GM15510 (cell line): ENCODE data around the gene TK2.
A peak's percentile ranks its signal among the peaks of the same experiment; 100 is the strongest.

Source experiments
- POLR2A ChIP-seq: IDR thresholded peaks from 3 replicates; pipeline ENCODE4 v1.6.1; 2011; ENCODE audit warnings: borderline replicate concordance; ENCODE audit not compliant: insufficient read length; ENCODE audit errors: extremely low read depth

Gene TK2

DNA sequence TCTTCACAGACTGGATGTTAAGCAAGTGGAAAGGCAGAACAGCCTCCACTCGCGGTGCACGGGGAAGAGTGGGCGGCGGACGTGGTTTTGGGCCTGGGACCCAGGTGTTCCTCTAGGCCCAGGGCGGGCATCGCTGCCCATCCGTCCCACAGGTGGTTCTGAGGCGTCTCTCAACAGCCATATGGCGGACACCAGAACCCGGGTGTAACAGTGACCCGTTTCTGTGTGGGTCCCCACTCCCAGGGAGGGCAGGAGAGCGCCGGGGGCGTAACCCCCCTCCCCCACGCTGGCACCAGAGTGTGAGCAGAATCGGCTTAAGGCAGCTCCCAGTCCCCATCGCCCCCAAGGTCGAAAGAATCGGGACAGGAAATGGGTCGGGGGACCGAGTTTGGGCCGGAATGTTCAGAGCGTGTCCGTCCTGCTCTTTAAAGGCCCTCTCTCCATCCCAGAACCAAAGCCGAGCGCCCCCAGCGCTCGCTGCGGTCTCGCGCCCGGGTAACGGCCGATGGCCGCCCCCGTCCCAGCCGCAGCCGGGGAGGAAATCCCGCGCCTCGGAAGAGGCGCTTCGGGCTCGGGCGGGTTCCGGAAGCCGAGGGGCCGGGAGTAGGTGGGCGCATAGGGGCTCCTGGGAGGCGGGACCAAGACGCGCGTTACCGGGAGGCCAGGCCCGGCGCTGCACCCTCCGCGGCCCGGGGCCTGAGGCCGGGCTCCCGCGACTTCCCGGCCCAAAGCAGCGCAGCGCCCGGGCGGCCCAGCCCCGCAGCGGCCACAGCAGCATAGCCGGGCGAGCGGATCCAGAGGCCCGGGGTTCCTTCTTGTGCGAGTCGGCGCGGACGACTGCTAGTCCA lies at the start of gene TK2:
Gene TK2 (minus strand): TSS at position 839 of the 848 bp plus-strand sequence. CDS start 61 bp downstream, at position 778.
- peak; percentile 54 for TF ChIP-seq POLR2A

- TF ChIP-seq POLR2A = no peak
Measured at GRCh38 chr16:66598111-66598510, 48.2 kb upstream of the TK2 start.

DNA sequence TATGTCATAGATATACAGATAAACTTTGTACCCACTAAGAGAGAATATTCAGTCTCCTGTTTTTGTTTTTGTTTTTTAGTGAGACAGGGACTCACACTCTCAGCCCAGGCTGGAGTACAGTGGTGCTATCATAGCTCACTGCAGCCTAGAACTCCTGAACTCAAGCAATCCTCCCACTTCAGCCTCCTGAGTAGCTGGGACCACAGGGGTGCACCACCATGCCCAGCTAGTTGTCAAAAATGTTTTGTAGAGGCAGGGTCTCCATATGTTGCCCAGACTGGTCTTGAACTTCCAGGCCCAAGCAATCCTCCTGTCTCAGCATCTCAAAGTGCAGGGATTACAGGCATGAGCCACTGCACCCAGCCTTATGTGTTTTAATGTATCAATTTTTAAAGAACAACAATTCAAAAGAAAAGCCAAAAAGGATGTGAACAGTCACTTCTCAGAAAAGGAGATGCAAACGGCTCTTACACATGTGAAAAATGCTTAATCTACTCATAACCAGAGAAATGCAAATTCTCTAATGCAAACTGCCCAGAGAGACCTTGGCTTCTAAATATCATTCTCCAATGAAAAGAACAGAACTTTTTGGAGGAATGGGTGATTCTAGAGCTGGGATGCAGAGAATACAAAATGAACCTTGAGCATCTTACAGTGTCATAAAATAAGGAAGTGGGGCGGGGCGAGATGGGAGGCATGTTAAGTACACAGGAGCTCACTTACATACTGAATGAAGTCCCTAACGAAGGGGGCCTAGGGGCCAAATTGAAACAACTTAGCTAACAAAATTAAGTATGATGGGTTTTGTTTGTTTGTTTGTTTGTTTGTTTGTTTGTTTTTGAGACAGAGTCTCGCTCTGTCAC lies 47.3 kb upstream of the TK2 start:
- no peak for TF ChIP-seq POLR2A

DNA sequence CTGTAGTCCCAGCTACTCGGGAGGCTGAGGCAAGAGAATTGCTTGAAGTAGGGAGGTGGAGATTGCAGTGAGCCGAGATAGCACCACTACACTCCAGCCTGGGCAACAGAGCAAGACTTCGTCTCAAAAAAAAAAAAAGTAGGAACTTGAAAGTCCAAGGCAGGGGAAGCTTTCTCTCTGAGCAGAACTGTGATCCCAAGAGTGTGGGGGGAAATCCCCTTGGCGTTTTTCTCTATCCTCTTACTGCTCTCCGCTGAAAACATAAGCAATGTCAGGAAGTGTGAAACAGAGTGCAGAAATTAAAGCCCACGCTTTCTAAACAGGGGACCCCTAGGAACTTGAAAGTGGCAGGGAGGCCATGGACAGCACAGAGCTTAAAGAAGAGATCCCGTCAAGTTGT lies 44.8 kb upstream of the TK2 start:
- TF ChIP-seq POLR2A = no peak

DNA sequence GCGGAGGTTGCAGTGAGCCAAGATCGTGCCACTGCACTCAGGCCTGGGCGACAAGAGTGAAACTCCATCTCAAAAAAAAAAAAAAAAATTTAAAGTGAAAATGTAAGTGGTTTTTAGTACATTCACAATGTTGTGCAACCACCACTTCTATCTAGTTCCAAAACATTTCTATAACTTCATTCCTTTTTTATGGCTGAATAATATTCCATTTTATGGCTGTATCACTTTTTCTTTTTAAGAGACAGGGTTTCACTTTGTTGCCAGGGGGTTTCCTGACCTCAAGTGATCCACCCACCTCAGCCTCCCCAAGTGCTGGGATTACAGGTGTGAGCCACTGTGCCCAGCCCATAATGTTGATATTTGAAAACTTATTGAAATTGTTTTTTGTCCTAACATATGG lies 42.9 kb upstream of the TK2 start:
- no peak for TF ChIP-seq POLR2A

DNA sequence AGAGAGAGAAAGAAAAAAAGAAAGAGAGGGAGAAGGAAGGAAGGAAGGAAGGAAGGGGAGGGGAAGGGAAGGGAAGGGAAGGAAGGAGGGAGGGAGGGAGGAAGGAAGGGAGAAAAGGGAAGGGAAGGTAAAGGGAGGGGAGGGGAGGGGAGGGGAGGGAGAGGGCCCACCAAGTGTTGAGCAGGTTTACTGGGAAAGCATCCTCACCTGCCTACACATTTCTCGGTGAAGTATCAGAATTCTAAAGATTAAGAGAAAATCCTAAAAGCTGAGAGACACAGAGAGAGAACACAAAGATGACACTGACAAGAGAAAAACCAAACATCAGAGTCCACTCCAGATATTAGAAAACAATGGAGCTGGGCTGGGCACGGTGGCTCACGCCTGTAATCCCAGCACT lies 42.3 kb upstream of the TK2 start:
- no peak for TF ChIP-seq POLR2A

- TF ChIP-seq POLR2A = no peak
Measured at GRCh38 chr16:66591018-66591417, 41.1 kb upstream of the TK2 start.

- no peak for TF ChIP-seq POLR2A
Measured at GRCh38 chr16:66590322-66590721, 40.4 kb upstream of the TK2 start.

- no peak for TF ChIP-seq POLR2A
Measured at GRCh38 chr16:66588981-66589713, 39.2 kb upstream of the TK2 start.

DNA sequence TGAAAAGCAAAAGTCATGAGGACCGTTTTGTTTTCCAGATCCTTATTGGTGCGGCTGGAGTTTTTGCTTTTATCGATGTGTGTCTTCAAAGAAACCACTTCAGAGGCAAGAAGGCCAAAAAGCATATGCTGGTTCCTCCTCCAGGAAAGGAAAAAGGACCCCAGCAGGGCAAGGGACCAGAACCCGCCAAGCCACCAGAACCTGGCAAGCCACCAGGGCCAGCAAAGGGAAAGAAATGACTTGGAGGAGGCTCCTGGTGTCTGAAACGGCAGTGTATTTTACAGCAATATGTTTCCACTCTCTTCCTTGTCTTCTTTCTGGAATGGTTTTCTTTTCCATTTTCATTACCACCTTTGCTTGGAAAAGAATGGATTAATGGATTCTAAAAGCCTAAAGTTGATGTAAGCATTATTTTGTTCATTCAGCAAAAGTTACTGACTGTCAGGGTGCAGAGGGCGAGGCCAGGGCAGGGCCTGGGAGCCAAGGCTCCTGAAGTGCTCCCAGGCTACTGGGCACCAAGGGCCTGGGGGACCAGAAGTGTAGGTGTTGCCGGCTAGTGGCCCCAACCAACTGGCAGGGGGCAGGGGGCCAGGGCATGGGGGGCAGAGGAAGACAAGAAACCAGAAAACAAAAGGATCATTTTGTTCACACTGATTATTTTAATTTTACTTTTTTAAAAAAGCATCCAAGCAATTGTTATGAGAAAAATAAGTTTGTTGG lies 38.1 kb upstream of the TK2 start:
- no peak for TF ChIP-seq POLR2A

DNA sequence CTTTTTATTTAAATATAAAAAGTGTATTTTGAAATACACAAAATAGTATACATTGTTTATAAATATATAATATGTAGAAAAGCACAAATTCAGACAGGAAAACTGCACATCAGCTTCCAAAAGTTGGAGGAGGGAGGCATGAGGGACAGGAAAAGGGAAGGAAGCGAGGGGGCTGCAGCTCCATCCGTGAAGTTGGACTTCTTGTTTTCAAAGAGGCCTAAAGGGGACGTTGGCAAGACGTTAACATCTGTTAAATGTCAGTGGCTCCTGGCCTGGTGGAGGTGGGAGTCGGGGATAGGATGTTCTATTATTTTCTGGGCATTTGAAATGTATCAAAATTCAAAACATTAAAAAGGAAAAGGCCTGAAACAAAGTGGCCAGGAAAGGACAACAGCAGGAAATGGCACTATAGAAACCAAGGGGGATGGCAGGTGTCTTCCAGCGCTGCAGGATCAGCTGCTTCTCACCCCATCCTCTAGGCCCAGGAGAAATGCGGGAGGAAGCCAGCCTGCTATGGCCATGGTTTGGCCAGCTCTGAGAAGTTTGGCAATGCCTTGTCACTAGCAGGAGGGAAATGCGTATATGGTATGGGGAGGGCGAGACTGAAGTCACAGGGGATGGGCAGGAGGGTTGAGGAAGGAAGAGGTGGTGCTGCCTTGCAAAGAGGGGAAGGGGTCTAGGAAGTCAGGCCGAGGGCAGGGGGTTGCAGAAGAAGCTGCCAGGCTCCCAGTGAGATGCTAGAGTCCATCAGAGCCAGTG lies 35.7 kb upstream of the TK2 start:
- no peak for TF ChIP-seq POLR2A

DNA sequence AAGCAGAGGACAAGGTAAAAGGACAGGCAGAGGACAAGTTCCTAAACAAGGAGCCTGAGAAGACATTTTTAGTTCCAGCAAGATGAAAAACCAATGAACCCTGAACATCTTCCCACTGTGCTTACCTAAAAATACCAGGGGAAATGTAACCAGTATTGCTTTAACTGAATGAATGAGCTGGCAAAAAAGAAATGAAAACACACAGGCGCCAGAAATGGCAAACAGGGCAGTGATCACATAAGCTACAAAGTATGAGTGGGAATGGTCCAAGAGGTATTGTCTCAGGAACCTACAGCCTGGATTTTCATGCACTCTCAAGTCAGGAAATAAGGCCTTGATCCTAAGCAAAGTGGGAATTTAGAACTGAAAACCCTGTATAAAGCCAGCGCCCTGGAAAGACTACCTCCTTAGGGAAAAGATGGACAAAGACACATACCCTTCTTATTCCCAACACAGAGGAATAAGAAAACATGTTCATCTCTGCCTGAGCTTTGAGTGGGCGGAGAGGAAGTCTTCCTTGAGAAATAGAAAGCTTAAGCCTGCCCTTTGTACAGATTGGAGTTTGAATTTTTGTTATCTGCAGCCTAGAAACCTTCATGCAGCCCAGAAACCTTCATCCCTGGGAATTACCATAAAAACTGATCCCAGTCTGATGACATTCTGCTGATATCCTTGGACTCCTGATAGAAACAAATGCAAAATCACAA lies 31.5 kb upstream of the TK2 start:
- TF ChIP-seq POLR2A = no peak

DNA sequence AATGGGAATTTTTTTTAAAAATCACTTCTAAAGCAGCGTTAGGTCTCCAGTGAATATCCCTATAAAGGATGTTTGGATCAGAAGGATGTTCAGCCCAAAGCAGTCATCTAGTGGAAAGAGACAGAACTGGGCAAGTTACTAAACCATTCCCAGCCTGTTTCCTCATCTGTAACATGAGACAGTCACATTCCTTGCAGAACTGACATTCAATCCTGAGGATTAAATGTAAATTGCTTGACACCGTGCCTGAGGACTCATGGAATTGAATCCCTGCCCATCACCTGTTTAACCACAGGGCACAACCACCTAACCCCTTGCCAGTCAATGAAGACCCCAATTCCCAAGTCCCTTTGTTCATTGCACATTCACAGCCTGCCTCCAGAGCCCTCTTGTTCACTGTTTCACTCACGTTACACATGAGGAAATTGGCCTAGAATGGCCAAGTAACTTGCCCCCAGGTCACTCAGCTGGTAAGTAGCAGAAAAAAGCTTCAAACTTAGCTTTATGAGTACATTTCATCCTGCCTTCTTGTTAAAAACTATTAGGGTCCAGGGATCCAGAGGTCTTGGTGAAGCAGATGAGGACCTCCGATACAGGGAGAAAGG lies 30.8 kb upstream of the TK2 start:
- no peak for TF ChIP-seq POLR2A
